ENCODE measurements around the gene DUSP1.
A peak's percentile ranks its signal among the peaks of the same experiment; 100 is the strongest.
"Not testable (repeated sequence)": the region's sequence is repeated elsewhere in the genome, so short reads cannot be mapped to it uniquely, and the experiment has no call there.

DUSP1 gene, protein sequence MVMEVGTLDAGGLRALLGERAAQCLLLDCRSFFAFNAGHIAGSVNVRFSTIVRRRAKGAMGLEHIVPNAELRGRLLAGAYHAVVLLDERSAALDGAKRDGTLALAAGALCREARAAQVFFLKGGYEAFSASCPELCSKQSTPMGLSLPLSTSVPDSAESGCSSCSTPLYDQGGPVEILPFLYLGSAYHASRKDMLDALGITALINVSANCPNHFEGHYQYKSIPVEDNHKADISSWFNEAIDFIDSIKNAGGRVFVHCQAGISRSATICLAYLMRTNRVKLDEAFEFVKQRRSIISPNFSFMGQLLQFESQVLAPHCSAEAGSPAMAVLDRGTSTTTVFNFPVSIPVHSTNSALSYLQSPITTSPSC

DNA sequence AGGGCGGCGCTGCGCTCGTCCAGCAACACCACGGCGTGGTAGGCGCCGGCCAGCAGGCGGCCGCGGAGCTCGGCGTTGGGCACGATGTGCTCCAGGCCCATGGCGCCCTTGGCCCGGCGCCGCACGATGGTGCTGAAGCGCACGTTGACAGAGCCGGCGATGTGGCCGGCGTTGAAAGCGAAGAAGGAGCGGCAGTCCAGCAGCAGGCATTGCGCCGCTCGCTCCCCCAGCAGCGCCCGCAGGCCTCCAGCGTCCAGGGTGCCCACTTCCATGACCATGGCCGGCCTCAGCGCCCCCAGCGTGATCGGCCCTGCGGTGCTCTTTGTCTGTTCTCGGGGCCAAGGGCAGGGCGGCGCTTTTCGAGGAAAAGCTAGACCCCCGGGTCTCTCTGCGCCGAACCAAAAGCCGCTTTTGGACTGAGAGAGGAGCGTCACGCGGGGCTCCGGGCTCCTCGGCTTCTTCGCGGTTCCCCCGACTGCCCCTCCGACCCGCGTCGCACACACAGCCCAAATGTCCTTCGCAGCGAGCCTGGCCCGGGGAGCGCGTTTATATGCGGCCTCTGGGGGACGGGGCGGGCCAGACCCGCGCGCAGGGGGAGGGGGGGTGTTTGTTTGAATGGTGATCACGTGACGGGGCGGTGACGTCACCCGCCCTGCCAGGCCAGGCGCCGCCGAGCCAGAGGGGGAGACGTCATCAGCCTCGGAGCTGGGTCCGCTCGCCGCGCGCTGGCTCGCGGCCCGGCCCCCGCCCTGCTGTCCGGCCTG is at the start of gene DUSP1:
TSS of gene DUSP1 (minus strand) at position 521 of the 764 bp plus-strand sequence. CDS start at position 278, 243 bp downstream.
- DNase-seq, result peak; percentile 89

- DNase-seq, result no peak
Observed at GRCh38 chr5:172820046-172820767, 49.2 kb upstream of the DUSP1 start.

GRCh38 chr5:172819569-172819968 is 48.6 kb upstream of the DUSP1 start:
- no peak for DNase-seq

- no peak for DNase-seq
Observed at GRCh38 chr5:172818081-172818480, 47.1 kb upstream of the DUSP1 start.

DNA sequence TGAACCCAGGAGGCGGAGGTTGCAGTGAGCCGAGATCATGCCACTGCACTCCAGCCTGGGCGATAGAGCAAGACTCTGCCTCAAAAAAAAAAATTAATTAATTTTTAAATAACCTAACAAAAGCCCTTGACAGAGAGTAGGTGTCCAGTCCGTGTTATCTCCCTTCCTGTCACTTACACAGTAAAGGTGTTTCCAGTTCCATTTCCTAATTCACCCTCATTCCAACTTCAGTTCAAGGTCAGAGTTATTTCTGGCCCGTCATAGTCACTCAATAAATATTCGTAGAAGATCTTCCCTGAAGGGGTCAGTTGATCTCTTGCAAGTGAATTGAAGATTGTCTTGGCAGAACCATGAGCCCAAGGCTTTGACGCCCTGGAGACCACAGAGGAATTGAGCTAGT is 46.7 kb upstream of the DUSP1 start:
- no peak for DNase-seq

DNA sequence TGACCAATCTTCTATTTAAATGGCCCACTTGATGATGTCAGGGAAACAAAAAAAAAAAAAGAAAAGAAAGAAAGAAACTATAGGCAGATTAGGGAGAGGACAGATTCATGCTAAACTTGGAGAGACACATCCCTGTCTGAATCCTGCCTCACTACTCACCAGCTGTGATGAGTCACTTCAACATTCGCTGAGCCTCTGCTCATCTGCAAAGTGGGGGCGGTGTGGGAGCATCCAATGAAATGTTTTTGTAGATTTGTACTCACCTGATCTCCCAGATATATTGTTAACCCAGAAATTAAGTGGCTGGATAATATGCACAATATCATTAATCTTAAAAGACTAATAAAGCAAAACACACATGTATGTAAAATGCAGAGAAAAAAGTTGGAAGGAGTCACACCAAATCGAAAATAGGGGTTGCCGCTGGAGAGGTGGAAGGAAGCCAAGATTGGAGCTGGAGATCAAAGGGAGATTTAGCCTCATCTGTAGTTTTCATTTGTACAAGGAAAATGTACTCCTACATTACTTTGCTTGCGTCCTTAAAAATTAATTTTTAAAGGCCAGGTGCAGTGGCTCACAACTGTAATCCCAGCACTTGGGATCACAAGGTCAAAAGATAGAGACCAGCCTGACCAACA is 46.0 kb upstream of the DUSP1 start:
- DNase-seq, result no peak

GRCh38 chr5:172815631-172816030 is 44.6 kb upstream of the DUSP1 start:
- no peak for DNase-seq

- not testable (repeated sequence) for DNase-seq
Observed at GRCh38 chr5:172810996-172811395, 40.0 kb upstream of the DUSP1 start.

DNA sequence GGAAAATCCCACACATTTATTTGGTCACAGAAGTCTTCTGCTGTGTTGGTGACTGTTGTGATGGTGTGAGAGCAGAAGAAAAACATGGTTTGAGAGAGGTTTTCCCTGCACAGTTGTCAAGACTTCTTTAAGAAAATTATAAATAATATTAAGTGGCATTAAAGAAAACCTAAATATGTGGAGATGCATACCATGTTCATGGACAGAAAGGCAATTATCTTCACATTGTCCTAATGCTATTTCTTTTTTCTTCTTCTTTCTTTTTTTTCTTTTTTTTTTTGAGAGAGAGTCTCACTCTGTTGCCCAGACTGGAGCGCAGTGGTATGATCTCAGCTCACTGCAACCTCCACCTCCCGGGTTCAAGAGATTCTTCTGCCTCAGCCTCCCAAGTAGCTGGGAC is 38.8 kb upstream of the DUSP1 start:
- DNase-seq, result no peak

- no peak for DNase-seq
Observed at GRCh38 chr5:172807766-172808311, 36.8 kb upstream of the DUSP1 start.

GRCh38 chr5:172806897-172807672 is 36.1 kb upstream of the DUSP1 start:
- DNase-seq, result no peak

GRCh38 chr5:172805736-172806255 is 34.8 kb upstream of the DUSP1 start:
- DNase-seq, result no peak

GRCh38 chr5:172805018-172805683 is 34.2 kb upstream of the DUSP1 start:
- DNase-seq, result no peak

- DNase-seq, result no peak
Observed at GRCh38 chr5:172802567-172803176, 31.7 kb upstream of the DUSP1 start.

DNA sequence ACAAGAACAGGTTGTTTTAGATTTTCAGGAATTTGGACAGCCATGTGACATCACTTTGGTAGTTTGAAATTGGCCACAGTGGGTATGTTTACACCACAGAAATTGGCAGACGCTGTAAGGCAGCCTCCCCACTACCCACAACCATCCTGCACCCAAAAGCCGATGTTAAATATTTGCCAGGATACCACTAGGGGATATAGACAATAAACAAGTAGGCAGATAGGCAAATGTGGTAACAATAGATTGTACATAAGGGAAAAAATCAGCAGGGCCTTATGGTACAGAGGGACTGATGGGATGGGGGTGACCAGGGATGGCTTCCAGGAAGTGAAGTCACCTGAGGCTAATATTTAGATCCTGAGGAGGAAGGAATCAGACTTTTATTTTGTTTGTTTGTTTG is 31.1 kb upstream of the DUSP1 start:
- no peak for DNase-seq

DNA sequence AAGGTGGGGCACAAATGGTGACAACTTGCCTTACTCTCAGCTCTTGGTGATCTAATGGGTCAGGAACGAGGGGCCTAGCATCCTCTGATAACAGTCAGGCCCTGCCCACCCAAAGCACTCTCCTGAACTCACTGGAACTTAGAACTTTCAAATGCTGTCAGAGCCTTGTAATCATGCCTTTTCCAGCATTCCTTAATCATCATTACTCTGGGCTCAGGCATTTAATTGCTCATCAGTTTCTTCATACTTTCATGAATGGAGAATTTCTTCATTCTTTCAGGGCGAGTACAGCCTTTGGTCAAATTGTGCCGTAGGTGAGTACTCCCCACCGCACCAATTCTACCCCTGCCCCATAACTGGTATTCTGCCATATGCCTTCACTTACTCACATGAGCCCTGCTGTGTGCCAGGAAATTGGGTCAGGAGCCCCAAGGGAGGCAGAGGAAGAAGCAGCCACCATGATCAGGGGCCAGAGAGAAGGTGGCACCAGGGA is 30.2 kb upstream of the DUSP1 start:
- DNase-seq, result no peak

- no peak for DNase-seq
Observed at GRCh38 chr5:172800088-172800551, 29.1 kb upstream of the DUSP1 start.

DNA sequence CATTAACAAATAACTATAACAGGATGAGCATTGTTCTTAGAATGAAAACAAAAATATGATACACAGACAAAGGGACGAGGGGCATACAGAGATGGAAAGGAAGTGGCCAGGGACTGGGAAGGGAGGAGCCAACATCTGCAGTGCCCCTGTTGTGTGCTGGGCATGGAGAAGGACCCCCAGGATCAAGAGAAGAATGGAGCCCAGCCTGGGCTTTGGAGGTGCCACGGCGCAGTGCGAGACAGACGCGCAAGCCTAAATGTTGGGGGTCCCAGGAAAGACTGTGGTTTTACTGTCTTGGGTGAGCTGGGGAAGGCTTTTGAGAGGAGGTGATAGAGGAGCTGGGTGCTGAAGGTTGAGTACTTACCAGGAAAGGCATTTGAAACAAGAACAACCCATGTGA is 28.4 kb upstream of the DUSP1 start:
- no peak for DNase-seq

DNA sequence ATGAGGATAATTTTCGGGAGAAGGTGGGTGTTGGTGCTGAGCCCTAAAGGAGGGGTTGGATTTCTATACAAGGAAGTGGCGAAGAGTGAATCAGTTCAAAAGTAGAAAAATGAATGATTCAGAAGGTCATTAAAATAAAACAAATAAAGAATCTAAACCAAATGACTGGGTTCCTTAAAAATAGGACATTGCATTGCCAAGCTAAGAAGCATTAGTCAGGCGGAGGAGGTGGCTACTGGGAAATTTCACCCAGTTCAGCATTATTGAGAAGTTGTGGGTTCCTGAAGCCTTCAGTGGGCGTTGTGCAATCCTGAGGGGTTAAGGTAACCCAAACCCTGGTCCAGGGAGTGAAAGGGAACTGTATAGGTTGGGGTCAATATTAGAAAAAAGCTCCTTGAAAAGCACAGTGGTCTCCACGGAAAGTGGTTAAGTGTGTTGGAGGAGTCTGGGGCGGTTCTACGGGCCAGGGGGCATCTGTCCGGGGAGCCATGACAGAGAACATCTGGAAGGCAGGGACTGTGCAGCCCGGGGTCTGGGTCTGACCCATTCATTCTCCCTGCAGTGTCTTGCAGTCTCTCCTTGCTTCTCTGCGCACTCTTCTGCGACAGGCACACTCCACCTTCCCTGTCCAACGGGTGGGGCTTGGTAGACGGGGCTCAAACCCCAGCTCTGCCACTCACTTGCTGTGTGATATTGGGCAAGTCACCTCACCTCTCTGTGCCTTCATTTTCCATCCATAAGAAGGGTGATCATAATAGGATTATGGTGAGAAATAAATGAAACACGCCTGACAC is 27.6 kb upstream of the DUSP1 start:
- DNase-seq, result no peak

All from NCI-H446 treated with DMSO at 0.1 percent for 48 hours (cell line).